GM20000 (cell line): ENCODE results near the gene GJA4.

ENCODE experiments used
- DNase-seq: peaks from one replicate; pipeline ENCODE4 v3.0.0; 2012; ENCODE audit warnings: low spot score
- TF ChIP-seq, protein P1 (sequence below): IDR thresholded peaks from 2 replicates; pipeline ENCODE4 v1.5.1; 2012; ENCODE audit warnings: mild to moderate bottlenecking, control low read depth; ENCODE audit errors: extremely low read depth, missing control alignments

The GJA4 gene

DNA sequence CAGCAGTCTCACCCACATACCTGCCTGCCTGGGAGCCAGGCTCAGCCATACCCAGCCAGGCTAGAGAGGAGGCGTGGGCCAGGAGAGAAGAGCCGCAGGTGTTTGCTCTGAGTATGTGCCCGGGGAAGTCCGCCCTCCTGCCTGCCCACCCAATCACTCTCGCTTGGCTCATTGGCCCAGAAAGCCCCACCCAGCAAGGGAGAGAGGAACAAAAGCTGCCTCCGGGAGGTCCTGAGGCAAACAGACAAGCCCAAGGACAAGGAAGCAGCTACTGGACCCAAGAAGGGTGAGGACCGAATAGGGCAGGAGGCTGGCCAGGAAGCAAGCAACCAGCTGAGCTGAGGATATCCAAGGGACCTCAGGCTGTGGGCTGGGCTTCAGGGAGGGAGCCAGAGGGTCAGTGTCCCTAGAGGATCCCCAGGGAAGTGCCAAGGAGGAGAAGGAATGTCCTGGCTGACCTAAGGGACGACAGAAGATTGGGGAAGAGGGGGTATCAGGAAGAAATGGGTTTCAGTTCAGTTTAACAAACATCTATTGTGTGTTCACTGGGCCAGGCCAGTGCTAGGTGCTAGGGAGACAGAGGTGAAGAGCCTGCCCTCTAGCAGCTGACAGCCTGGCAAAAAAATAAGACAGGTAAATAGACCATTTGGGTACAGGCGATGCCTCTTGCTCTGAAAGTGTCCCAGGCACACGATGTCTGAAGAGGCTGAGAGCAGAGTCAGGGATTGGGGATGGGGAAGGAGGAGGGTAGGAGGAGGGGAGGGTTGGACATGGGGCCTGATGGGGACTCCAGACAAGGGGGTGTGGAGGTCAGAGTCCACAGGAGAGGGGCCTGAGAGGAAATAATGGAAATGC lies 33.1 kb upstream of the GJA4 start, which contains the start of gene GJB4:
Gene GJB4, plus strand, starts transcription at position 238 of the 855 bp plus-strand sequence. CDS start 1,515 bp downstream, outside the sequence.
- no peak for DNase-seq
- TF ChIP-seq, protein P1, sequence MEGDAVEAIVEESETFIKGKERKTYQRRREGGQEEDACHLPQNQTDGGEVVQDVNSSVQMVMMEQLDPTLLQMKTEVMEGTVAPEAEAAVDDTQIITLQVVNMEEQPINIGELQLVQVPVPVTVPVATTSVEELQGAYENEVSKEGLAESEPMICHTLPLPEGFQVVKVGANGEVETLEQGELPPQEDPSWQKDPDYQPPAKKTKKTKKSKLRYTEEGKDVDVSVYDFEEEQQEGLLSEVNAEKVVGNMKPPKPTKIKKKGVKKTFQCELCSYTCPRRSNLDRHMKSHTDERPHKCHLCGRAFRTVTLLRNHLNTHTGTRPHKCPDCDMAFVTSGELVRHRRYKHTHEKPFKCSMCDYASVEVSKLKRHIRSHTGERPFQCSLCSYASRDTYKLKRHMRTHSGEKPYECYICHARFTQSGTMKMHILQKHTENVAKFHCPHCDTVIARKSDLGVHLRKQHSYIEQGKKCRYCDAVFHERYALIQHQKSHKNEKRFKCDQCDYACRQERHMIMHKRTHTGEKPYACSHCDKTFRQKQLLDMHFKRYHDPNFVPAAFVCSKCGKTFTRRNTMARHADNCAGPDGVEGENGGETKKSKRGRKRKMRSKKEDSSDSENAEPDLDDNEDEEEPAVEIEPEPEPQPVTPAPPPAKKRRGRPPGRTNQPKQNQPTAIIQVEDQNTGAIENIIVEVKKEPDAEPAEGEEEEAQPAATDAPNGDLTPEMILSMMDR = no peak

DNA sequence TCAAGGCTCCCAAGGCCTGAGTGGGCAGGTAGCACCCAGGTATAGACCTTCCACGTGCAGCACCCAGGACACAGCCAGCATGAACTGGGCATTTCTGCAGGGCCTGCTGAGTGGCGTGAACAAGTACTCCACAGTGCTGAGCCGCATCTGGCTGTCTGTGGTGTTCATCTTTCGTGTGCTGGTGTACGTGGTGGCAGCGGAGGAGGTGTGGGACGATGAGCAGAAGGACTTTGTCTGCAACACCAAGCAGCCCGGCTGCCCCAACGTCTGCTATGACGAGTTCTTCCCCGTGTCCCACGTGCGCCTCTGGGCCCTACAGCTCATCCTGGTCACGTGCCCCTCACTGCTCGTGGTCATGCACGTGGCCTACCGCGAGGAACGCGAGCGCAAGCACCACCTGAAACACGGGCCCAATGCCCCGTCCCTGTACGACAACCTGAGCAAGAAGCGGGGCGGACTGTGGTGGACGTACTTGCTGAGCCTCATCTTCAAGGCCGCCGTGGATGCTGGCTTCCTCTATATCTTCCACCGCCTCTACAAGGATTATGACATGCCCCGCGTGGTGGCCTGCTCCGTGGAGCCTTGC lies 31.5 kb upstream of the GJA4 start:
- DNase-seq = no peak
- TF ChIP-seq, protein P1 = no peak

DNA sequence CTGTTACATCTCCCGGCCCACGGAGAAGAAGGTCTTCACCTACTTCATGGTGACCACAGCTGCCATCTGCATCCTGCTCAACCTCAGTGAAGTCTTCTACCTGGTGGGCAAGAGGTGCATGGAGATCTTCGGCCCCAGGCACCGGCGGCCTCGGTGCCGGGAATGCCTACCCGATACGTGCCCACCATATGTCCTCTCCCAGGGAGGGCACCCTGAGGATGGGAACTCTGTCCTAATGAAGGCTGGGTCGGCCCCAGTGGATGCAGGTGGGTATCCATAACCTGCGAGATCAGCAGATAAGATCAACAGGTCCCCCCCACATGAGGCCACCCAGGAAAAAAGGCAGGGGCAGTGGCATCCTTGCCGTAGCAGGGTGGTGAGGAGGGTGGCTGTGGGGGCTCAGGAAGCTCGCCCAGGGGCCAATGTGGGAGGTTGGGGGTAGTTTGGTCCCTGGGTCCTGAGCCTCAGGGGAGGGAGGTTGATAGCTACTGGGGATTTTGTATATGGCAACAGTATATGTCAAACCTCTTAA lies 31.0 kb upstream of the GJA4 start:
- TF ChIP-seq, protein P1 = no peak

DNA sequence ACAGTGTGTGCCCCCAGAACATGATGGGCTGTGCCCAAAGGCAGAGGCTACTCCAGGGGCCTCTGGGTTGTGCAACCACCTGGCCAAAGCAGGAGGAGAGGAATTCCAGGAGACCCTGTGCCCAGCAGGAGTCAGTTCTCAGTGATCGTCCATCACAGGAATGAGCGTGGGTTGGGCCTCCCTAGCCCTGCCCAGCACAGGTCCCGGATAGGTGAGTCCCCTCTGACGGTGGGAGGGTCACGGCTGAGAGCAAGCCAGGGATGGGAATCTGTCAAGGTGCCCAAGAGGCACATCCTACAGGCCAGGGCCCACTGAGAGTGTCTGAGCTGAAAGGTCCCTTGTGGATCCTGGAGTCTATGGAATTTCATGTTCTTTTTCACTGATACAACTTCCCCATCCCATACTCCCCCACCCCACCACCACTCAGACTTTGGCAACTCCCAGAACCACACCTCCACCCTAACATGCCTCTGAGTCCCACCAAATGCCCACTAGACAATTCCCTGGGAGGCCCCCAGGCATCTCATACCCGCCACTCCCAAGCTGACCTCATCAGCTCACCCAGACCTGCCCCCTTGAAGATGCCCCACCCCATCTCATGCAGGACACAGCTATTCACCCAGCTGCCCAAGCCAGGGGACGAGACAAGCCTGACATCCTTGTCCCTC lies 30.2 kb upstream of the GJA4 start:
- no peak for DNase-seq
- TF ChIP-seq, protein P1 = no peak

More for the DNA sequence above, 31.0 kb upstream of the GJA4 start:
- no peak for DNase-seq

DNA sequence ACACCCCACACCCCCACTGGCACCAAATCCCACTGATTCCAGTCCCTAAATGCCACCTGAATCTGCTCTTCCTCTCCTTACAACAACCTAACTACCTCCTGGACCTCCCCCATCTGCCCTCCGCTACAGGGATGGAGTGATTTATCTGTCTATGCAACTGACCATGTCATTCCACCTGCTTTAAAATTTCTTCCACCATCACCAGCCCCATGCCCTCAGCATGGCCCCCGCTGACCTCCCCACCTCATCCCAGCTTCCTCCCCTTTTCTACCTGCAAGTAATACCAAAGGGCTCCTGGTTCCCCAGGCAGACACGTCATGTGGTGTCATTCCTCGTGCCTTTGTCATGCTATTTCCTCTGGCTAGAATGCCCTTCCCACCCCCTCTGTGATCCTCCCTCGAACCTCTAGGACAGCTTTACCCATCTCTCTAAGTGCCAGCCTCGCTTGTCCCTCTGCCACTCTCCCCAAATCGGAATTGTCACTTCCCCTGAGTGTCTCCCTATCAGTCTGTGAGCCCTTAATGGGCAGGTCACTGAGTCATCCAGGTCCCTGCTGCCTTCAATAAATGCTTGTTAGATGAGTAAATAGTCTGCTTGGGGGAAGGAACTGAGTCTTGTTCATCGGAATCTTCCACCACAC lies 29.5 kb upstream of the GJA4 start:
- no peak for DNase-seq
- TF ChIP-seq, protein P1 = no peak

DNA sequence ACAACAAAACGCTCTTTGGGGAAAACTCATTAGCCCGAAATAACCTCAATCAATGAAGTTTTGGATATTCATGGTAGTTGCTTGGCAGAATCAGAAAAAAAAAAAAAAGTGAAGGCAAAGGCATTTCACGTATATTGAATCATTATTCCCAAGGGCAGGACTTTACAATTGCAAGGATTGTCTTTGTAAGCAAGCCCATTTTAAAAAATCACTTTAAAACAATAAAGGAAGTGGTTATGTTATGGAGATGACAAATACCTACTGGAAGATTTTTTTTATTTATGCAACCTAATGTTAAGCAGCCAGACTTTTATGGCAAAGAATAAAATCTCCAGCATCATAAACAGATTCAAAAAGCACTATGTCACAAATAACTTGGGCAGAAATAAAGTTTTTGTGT lies 23.9 kb upstream of the GJA4 start:
- TF ChIP-seq, protein P1 = no peak
- no peak for DNase-seq
